Left lobe of liver (tissue), 2 donors: ENCODE results near the gene FRMPD1. TPM values are rescaled to one million over a fixed set of nuclear protein-coding genes. Genes with fewer than 3 reads are reported as not detected.

Experiments used
- ATAC-seq: fragments of 200-7000 bp; cut with Tn5 transposase; one replicate; pipeline ENCODE4 v1.9.1; 2020; ENCODE audit warnings: mild to moderate bottlenecking, moderate library complexity
- DNase-seq: peaks from one replicate; pipeline ENCODE4 v3.0.0-alpha.2; 2020; ENCODE audit warnings: low spot score
- total RNA-seq: library from RNA; stranded (reverse); gene quantifications from one replicate; pipeline ENCODE4 v1.2.1, GENCODE V29; 2021
- donor health status: DM: no; HTN: no; CAD: no; lungs with moderate emphysema.
- donor health status: DM: no; HTN: yes; CAD: no.

The FRMPD1 gene
- total RNA-seq, 1 donor from 2014 or later: 0.88 TPM

DNA sequence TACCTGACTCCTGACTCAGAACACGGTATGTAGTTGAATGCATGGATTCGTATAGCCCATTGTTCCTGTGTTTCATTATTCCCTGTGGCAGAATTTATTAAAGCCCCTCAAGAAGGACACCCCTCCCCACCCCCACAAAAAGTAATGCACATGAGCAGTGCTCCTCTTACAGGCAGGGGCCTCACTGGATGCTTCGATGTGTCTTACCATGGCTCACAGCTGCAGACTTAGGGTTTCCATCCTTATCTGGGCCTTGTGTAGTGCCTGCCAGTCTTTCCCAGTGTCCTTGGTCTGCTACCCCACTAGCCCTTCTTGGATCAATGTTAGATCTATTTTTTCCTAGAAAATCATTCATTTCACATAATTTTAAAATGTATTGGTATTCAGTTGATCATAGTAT is 119.2 kb downstream of the FRMPD1 start:
- DNase-seq (no peak), ATAC-seq (no peak)

DNA sequence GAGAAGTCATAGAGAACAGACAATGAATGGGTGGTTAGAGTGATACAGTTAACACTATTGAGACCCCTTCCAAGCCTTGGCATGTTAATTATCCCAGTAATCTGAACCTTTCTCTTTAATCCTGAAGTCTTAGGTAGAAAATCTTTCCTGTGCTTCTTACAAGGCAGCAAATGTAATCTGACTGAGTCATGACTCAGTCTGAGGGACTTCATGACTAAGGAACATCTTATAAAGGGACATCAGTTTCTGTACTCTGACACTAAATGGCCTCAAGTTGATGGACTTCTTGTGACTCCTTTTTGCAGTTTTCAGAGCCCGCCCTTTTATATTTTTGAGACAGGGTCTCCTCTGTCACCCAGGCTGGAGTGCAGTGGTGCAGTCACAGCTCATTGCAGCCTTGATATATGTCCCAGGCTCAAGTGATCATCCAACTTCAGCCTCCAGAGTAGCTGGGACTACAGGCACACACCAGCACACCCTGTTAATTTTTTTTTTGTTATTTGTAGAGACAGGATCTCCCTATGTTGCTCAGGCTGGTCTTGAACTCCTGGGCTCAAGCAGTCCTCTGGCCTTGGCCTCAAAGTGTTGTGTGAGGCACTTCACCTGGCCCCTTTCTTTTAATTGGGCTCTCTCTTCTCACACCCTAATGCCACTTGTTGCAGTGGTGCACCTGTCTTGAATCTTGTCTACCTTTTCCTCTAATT is 124.6 kb downstream of the FRMPD1 start:
- DNase-seq (no peak), ATAC-seq (no peak)

DNA sequence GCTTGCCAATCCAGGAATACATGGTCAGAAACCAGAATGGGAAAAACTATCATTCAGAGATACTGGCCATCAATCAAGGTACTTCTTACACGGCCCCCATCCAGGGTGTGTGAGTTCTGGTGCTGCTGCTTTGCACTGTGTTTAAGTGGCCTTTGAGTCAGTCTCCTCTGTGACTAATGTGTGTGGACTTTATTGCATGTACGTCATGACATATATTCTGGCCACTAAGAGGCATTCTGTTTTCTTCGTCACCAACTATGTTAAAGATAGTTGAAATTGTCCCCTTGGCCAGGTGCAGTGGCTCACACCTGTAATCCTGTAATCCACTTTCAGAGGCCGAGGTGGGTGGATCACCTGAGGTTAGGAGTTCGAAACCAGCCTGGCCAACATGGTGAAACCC is 125.6 kb downstream of the FRMPD1 start:
- ATAC-seq (no peak), DNase-seq (no peak)

DNA sequence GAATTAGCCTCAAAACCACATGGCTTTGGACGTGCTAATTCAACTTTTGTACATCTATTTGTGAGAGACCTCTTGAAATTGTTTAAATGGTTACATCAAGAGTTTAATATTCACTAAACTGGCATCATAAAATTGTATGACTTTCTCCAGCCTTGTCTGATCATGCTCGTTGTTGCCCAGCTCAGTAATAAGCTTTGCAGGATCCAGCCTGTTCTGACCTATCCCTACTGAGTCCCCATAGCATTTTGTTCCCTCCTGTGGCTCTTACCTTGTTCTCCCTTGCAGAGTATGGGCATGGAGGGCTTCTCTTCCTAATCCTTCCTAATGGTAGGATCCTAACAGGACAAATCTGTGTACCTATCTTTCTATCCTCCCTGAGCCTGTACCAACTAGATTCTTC is 127.8 kb downstream of the FRMPD1 start:
- ATAC-seq (no peak), DNase-seq (no peak)

DNA sequence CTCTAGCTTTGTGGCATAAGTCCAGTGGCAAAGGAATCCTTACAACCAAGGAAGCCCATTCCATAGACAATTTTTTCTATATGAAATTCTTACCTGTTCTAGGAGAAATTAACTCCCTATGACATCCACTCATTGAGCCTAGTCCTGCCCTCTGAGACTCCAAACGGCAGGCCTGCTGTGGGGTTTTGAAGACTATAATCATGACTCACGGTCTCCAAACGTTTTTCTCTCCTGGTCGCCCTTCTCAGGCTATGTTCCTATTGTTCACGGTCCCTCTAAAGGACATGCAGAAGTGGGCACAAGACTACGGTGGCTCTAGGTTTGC is 133.5 kb downstream of the FRMPD1 start:
- DNase-seq: no peak
- ATAC-seq: no peak

DNA sequence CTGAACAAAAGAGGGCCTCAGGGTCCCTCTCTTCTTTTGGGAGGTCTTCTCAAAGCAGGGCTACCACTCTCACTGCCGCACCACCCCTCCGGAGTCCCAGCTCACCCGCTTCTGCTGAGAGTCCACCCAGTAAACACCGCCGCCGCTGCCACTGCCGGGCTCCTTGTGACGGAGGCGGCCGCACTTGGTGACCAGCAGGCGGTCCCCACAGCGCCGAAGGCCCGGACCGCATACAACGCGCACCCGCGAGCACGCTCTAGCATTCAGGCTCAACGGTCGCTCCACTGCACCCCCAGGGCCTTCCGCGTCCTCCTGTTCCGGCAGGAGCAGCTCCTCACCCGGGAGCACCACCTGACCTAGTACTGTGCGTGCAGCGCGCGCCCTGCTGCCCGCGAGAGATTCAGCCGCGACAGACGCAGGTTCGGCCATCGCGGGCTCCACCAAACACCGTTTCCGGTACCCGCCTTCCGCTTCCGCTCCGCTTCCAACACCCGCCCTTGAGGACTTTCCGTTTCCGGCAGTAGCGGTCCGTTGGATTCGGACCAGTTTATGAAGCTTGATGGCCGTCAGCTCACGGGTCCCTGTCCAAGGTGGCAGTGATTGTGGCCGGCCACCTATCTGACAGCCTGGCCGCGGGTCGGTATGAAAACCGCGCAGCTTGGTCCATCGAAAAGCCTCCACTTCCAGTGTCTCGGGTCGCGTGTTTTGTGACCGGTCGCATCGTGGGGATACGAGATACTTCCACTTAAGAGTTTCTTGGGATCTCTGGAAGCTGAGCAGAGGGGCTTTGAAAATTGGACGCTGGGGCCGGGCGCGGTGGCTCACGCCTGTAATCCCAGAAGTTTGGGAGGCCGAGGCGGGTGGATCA is 134.1 kb downstream of the FRMPD1 start, which contains the start of gene EXOSC3:
TSS of gene EXOSC3 (minus strand) at position 449 of the 868 bp plus-strand sequence. CDS start at position 429, 20 bp downstream.
- ATAC-seq (peak; percentile 96), DNase-seq (peak; percentile 92)

DNA sequence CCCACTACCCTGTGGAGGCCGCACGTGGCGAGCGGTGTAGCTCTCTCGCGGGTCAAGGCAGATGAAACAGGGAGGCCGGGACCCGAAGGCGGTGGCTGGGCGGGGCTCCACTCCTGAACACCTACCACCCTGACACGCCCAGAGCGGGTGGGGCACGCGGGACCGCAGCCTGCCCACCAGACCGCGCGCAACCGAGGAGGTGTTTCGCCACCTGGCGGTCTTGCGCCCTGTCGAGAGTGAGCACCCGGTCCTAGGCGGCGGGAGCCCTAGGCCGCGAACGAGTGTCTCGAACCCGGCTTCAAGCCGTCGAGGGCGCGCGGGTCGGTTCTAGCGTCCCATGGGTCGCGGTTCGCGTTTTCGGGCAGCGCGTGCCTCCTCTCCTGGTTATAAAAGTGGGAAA is 136.3 kb downstream of the FRMPD1 start:
- DNase-seq (no peak), ATAC-seq (no peak)

DNA sequence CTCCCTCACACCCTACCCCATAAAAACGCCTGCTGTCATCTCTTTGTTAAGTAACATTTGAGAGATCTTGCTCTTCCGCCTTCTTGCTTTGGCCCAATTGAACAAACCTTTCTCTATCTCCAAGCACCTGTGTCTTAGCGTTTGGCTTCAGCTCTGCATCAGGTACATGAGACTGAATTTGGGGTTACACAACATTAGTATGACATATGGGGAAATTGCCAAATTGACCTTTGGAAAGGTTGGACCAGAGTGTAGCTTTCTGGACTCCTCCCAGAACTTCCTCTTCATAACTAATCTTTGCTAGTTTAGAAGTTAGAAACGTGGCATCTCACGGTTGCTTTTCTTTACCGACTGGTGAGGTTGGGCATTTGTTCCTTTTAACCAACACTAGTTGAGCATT is 137.6 kb downstream of the FRMPD1 start:
- DNase-seq (no peak), ATAC-seq (peak; percentile 54)

DNA sequence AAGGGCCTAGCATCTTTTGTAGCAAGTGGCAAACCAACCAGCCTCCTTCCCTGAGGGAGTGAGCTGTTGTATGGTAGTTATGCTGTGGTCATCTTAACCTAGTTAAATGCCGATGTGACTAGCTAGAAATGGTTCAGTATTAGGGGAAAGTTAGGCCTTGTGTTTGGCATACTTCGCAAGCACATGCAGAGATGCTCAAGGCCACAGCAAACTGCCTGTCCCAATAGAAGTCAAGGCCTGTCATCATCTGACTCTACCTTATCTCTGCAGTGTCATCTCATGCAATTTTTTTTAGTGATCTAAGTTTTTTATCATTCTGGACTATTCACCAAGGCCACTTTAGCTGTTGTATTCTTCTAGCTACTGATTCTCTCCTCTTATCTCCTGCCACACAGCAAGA is 139.3 kb downstream of the FRMPD1 start:
- ATAC-seq: no peak
- no peak for DNase-seq

DNA sequence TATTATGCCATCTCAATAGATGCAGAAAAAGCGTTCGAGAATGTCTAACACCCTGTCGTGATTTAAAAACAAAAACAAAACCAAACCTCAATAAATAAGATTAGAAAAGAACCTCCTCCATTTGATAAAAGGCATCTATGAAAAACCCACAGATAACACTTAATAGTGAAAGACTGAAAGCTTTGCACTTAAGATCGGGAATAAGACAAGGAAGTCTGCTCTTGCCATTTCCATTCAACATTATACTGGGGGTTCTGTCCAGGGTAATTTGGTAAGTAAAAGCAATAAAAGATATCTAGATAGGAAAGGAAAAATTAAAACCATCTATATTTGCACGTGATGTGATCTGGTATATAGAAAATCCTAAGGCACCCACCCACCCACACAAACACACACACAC is 141.4 kb downstream of the FRMPD1 start:
- ATAC-seq: no peak
- DNase-seq: no peak

DNA sequence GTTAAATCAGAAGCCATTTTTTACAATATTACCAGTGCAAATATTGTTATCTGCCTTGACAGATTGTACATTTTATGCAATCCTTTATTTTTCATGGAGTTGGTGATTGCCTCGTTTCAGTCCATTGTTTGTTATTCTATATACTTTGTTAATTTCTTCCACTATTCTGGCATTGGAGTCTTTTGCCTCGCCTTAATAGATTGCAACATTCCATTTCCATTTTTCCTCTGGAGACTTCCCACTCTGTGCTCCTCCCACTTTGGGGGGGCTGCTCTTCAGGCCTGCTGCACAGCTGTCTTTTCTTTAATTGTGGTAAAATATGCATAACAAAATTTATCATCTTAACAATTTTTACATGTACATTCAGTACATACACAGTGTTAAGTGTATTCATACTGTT is 145.5 kb downstream of the FRMPD1 start:
- DNase-seq: no peak
- no peak for ATAC-seq

Other genes starting within 250 kb of the FRMPD1 start
- gene GRHPR, start 228.3 kb upstream of the FRMPD1 start, total RNA-seq: 406 TPM
- 5.5 TPM for gene ZBTB5, start 185.5 kb upstream of the FRMPD1 start, total RNA-seq
- 11.8 TPM for gene POLR1E, start 165.0 kb upstream of the FRMPD1 start, total RNA-seq
- 3.4 TPM for gene FBXO10, start 74.6 kb upstream of the FRMPD1 start, total RNA-seq
- 35.4 TPM for gene TOMM5, start 58.4 kb upstream of the FRMPD1 start, total RNA-seq
- 3.6 TPM for gene TRMT10B, start 102.9 kb downstream of the FRMPD1 start, total RNA-seq
- gene EXOSC3, start 134.1 kb downstream of the FRMPD1 start, total RNA-seq: 15.2 TPM
- gene DCAF10, start 149.8 kb downstream of the FRMPD1 start, total RNA-seq: 17.3 TPM